ENCODE measurements around the gene CACNA1G.

DNA sequence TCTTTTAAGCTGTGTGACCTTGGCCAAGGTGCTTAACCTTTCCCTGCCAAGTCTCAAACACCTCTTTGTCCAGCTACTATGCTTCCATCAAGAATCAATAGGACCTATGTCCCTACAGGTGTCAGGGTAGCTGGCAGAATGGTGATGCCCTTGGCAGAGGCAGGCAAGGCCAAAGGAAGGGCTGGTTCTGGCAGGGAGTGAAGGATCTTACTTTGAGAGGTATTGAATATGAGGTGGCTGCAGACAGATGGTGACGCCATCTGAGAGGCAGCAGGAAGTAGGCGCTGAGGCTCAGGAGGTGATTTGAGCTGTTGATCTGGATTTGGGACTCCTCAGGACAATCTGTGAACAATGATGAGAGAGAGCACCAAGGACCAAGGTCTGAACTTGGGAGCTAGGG is 86.7 kb downstream of the CACNA1G start:
- TF ChIP-seq, protein P1, sequence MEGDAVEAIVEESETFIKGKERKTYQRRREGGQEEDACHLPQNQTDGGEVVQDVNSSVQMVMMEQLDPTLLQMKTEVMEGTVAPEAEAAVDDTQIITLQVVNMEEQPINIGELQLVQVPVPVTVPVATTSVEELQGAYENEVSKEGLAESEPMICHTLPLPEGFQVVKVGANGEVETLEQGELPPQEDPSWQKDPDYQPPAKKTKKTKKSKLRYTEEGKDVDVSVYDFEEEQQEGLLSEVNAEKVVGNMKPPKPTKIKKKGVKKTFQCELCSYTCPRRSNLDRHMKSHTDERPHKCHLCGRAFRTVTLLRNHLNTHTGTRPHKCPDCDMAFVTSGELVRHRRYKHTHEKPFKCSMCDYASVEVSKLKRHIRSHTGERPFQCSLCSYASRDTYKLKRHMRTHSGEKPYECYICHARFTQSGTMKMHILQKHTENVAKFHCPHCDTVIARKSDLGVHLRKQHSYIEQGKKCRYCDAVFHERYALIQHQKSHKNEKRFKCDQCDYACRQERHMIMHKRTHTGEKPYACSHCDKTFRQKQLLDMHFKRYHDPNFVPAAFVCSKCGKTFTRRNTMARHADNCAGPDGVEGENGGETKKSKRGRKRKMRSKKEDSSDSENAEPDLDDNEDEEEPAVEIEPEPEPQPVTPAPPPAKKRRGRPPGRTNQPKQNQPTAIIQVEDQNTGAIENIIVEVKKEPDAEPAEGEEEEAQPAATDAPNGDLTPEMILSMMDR (IDR thresholded peaks at IDR 0.05) = no peak
- no peak for TF ChIP-seq POLR2AphosphoS5 (IDR thresholded peaks at IDR 0.05)
- TF ChIP-seq POLR2A (IDR thresholded peaks at IDR 0.05) = no peak

Data from prostate gland (tissue), 2 donors.